Smooth muscle cell (in vitro differentiated cells): ENCODE results near the gene MLLT1. TPM values are rescaled to one million over a fixed set of nuclear protein-coding genes. Genes with fewer than 3 reads are reported as not detected.

Experiments used
- DNase-seq: peaks from one replicate; lab custom pipeline; 2025; ENCODE audit not compliant: unreplicated experiment; lab: John Stamatoyannopoulos, UW
- H2AFZ ChIP-seq: fragments of 200-600 bp; sonication (generic); 2 replicates; pipeline ENCODE4 v1.6.0; 2016; ENCODE audit warnings: antibody characterized with exemption, low read depth, mild to moderate bottlenecking
- H3F3A ChIP-seq: fragments of 200-600 bp; sonication (generic); 2 replicates; pipeline ENCODE4 v1.6.0; 2017; ENCODE audit warnings: antibody characterized with exemption, low read depth
- H3K27ac ChIP-seq: fragments of 200-600 bp; sonication (generic); 2 replicates; pipeline ENCODE4 v1.5.1; 2016; ENCODE audit warnings: low read depth, mild to moderate bottlenecking
- H3K27me3 ChIP-seq: fragments of 200-600 bp; sonication (generic); 2 replicates; pipeline ENCODE4 v1.6.1; 2016; ENCODE audit warnings: low read depth, mild to moderate bottlenecking
- H3K36me3 ChIP-seq: fragments of 200-600 bp; sonication (generic); 2 replicates; pipeline ENCODE4 v1.5.1; 2016; ENCODE audit warnings: low read depth
- H3K4me1 ChIP-seq: fragments of 200-600 bp; sonication (generic); 2 replicates; pipeline ENCODE4 v1.5.1; 2016; ENCODE audit warnings: low read depth
- H3K4me2 ChIP-seq: fragments of 200-600 bp; sonication (generic); 2 replicates; pipeline ENCODE4 v1.6.0; 2016; ENCODE audit warnings: mild to moderate bottlenecking
- H3K4me3 ChIP-seq: fragments of 200-600 bp; sonication (generic); 2 replicates; pipeline ENCODE4 v1.5.1; 2016; ENCODE audit warnings: mild to moderate bottlenecking
- H3K79me2 ChIP-seq: fragments of 200-600 bp; sonication (generic); 2 replicates; pipeline ENCODE4 v1.6.0; 2016; ENCODE audit warnings: low read depth, mild to moderate bottlenecking
- H3K9ac ChIP-seq: fragments of 200-600 bp; sonication (generic); 2 replicates; pipeline ENCODE4 v1.6.0; 2016; ENCODE audit warnings: low read depth
- H3K9me3 ChIP-seq: fragments of 200-600 bp; sonication (generic); replicated peaks from 2 replicates; pipeline ENCODE4 v1.5.1; 2016; ENCODE audit warnings: low read depth
- H4K20me1 ChIP-seq: fragments of 200-600 bp; sonication (generic); 2 replicates; pipeline ENCODE4 v1.6.0; 2016; ENCODE audit warnings: low read depth
- CTCF ChIP-seq: fragments of 200-600 bp; sonication (generic); IDR thresholded peaks from 2 replicates; pipeline ENCODE4 v1.5.1; 2017; ENCODE audit warnings: borderline replicate concordance, mild to moderate bottlenecking, antibody characterized with exemption; ENCODE audit not compliant: insufficient read depth, poor library complexity, severe bottlenecking
- WGBS: methylation state at CpG from one replicate; pipeline ENCODE4 v1.1.7; 2016; ENCODE audit warnings: low lambda C conversion rate; 5-methylcytosine and 5-hydroxymethylcytosine counted together
- polyA plus RNA-seq: library from polyadenylated mRNA; unstranded; fragments of >200 nt; fragmentation: Nextera tagmentation; extraction: Ambion mirVana; gene quantifications from 2 replicates; pipeline ENCODE4 v1.2.1, GENCODE V29; 2016
- total RNA-seq: library from RNA; depleted of rRNA; stranded (reverse); fragments of >200 nt; gene quantifications from 2 replicates; pipeline ENCODE4 v1.2.3, GENCODE V29; 2014

The MLLT1 gene
- total and polyA plus RNA-seq, 2 experiments from 2014 or later, result 18.8 to 27.3 TPM

- peaks cover 19% of the 10 kb centered on the region for H3F3A ChIP-seq
- no peaks in the 10 kb centered on the region for H3K36me3 ChIP-seq
- H2AFZ ChIP-seq, result no peak overlapping the region
- DNase-seq, result peak; percentile 14
- H3K79me2 ChIP-seq, result peaks cover 61% of the 10 kb centered on the region
- no peak for TF ChIP-seq CTCF
- H3K27ac ChIP-seq, result peak overlapping the region; percentile 97
- no peaks in the 10 kb centered on the region for H3K9me3 ChIP-seq
- peak overlapping the region; percentile 99 for H3K4me2 ChIP-seq
- WGBS, result 42% methylated on average over 12 of the region's 12 CpGs
- H3K9ac ChIP-seq, result peak overlapping the region; percentile 37
- peaks cover 66% of the 10 kb centered on the region for H4K20me1 ChIP-seq
- peaks cover 42% of the 10 kb centered on the region for H3K4me1 ChIP-seq
- H3K27me3 ChIP-seq, result no peaks in the 10 kb centered on the region
- H3K4me3 ChIP-seq, result peak overlapping the region; percentile 15
Measured at GRCh38 chr19:6276447-6276846, 3.3 kb downstream of the MLLT1 start.

GRCh38 chr19:6275170-6275744, 4.5 kb downstream of the MLLT1 start:
- Histone ChIP-seq H3K79me2 (peaks cover 73% of the 10 kb centered on the region), H3K4me2 (no peak overlapping the region), H3K9me3 (no peaks in the 10 kb centered on the region), H3K27ac (peak overlapping the region; percentile 97), H3K36me3 (no peaks in the 10 kb centered on the region), H3K27me3 (no peaks in the 10 kb centered on the region), H3K9ac (no peak overlapping the region), H2AFZ (no peak overlapping the region), H3K4me1 (peaks cover 44% of the 10 kb centered on the region), H3F3A (peaks cover 21% of the 10 kb centered on the region), H3K4me3 (no peak overlapping the region), H4K20me1 (peaks cover 78% of the 10 kb centered on the region)
- WGBS, result 87% methylated on average over 18 of the region's 18 CpGs
- DNase-seq, result no peak
- TF ChIP-seq CTCF, result no peak

- TF ChIP-seq CTCF, result no peak
- no peaks in the 10 kb centered on the region for H3K9me3 ChIP-seq
- peaks cover 21% of the 10 kb centered on the region for H3F3A ChIP-seq
- H4K20me1 ChIP-seq, result peaks cover 81% of the 10 kb centered on the region
- peak overlapping the region; percentile 79 for H3K4me2 ChIP-seq
- H3K27ac ChIP-seq, result peak overlapping the region; percentile 97
- H3K27me3 ChIP-seq, result no peaks in the 10 kb centered on the region
- WGBS, result 92% methylated on average over 15 of the region's 15 CpGs
- no peak overlapping the region for H3K4me3 ChIP-seq
- no peak for DNase-seq
- H3K79me2 ChIP-seq, result peaks cover 78% of the 10 kb centered on the region
- no peak overlapping the region for H2AFZ ChIP-seq
- H3K36me3 ChIP-seq, result no peaks in the 10 kb centered on the region
- no peak overlapping the region for H3K9ac ChIP-seq
- peaks cover 44% of the 10 kb centered on the region for H3K4me1 ChIP-seq
Measured at GRCh38 chr19:6274756-6275155, 5.0 kb downstream of the MLLT1 start.
